ENCODE data around the gene KDM4B.
"Not testable (repeated sequence)": the region's sequence is repeated elsewhere in the genome, so short reads cannot be mapped to it uniquely, and the experiment has no call there.

Gene KDM4B

GRCh38 chr19:5186293-5187050 is 217.6 kb downstream of the KDM4B start:
- DNase-seq, result no peak

GRCh38 chr19:5188548-5189317 is 219.8 kb downstream of the KDM4B start:
- DNase-seq, result no peak

- DNase-seq, result no peak
Measured at GRCh38 chr19:5189318-5189607, 220.3 kb downstream of the KDM4B start.

- DNase-seq, result no peak
Measured at GRCh38 chr19:5191091-5191490, 222.2 kb downstream of the KDM4B start.

GRCh38 chr19:5192568-5192967 is 223.7 kb downstream of the KDM4B start:
- no peak for DNase-seq

- no peak for DNase-seq
Measured at GRCh38 chr19:5193192-5193591, 224.3 kb downstream of the KDM4B start.

- no peak for DNase-seq
Measured at GRCh38 chr19:5194641-5195040, 225.7 kb downstream of the KDM4B start.

- DNase-seq, result not testable (repeated sequence)
Measured at GRCh38 chr19:5195587-5195986, 226.7 kb downstream of the KDM4B start.

- DNase-seq, result no peak
Measured at GRCh38 chr19:5196832-5197231, 227.9 kb downstream of the KDM4B start.

- DNase-seq, result no peak
Measured at GRCh38 chr19:5200844-5201243, 231.9 kb downstream of the KDM4B start.

- DNase-seq, result no peak
Measured at GRCh38 chr19:5202553-5202952, 233.6 kb downstream of the KDM4B start.

Measured in T-helper 9 cell (primary cell).